Right lobe of liver (tissue), 4 donors: Measurements from ENCODE around the gene NUP93.

ENCODE experiments used
- POLR2A ChIP-seq: fragments of 450-650 bp; IDR thresholded peaks from one replicate; pipeline ENCODE4 v1.6.1; 2017; ENCODE audit warnings: antibody characterized with exemption, mild to moderate bottlenecking
- TF ChIP-seq, protein P1 (sequence below), 4 donors: fragments of 200-600 bp in 3 of 4; fragments of 450-650 bp in 1 of 4; IDR thresholded peaks; one replicate each; pipeline versions ENCODE4 v1.5.1 to v1.8.0; 2016 to 2022; ENCODE audit warnings: antibody characterized with exemption in 4 of 4, mild to moderate bottlenecking in 2 of 4
- donor health status: DM: no; HTN: no; CAD: no.
- donor health status: DM: no; HTN: no; CAD: no.
- donor health status: DM: no; HTN: yes; CAD: no.

DNA sequence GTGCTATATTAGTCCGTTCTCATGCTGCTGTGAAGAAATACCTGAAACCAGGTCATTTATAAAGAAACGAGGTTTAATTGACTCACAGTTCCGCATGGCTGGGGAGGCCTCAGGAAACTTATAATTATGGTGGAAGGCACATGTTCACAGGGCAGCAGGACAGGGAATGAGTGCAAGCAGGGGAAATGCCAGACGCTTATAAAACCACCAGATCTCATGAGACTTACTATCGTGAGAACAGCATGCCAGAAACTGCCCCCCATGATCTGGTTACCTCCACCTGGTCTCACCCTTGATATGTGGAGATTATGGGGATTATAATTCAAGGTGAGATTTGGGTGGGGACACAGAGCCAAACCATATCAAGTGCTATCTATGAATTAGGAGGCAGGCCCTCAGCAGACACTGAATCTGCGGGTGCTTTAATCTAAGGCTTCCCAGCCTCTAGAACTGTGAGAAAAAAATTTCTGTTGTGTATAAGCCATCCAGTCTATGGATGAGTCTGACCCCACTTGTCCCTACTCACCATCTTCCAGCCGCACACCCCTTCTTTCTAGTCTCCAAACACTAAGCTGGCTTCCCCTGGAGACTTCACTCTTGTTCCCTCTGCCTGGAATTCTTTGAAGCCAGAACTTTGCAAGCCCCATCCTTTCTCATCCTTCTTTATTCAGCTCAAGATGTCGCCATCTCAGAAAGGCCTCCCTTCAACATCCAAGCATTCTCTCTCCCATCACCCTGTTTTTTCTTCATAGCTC lies 772 bp upstream of the NUP93 start:
- TF ChIP-seq POLR2A, result no peak
- TF ChIP-seq, protein P1, sequence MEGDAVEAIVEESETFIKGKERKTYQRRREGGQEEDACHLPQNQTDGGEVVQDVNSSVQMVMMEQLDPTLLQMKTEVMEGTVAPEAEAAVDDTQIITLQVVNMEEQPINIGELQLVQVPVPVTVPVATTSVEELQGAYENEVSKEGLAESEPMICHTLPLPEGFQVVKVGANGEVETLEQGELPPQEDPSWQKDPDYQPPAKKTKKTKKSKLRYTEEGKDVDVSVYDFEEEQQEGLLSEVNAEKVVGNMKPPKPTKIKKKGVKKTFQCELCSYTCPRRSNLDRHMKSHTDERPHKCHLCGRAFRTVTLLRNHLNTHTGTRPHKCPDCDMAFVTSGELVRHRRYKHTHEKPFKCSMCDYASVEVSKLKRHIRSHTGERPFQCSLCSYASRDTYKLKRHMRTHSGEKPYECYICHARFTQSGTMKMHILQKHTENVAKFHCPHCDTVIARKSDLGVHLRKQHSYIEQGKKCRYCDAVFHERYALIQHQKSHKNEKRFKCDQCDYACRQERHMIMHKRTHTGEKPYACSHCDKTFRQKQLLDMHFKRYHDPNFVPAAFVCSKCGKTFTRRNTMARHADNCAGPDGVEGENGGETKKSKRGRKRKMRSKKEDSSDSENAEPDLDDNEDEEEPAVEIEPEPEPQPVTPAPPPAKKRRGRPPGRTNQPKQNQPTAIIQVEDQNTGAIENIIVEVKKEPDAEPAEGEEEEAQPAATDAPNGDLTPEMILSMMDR (IDR thresholded peaks at IDR 0.05), result no peak
